Neuron (in vitro differentiated cells): ENCODE results near the gene SNX18.

ENCODE experiments used
- H2AFZ ChIP-seq: one replicate; pipeline ENCODE4 v1.6.1; 2013; ENCODE audit warnings: low read depth, mild to moderate bottlenecking, inconsistent platforms, low read length, moderate library complexity
- H3K27me3 ChIP-seq: one replicate; pipeline ENCODE4 v1.6.1; 2013; ENCODE audit warnings: low read length; ENCODE audit not compliant: insufficient read depth
- H3K36me3 ChIP-seq: one replicate; pipeline ENCODE4 v1.6.1; 2013; ENCODE audit warnings: low read length; ENCODE audit not compliant: insufficient read depth
- H3K4me1 ChIP-seq: one replicate; pipeline ENCODE4 v1.6.1; 2013; ENCODE audit warnings: low read length; ENCODE audit not compliant: insufficient read depth
- H3K4me3 ChIP-seq: 2 replicates; pipeline ENCODE4 v1.5.1; 2013; ENCODE audit warnings: mild to moderate bottlenecking, low read length, moderate library complexity
- H3K9me3 ChIP-seq: one replicate; pipeline ENCODE4 v1.6.1; 2013; ENCODE audit warnings: low read length

The SNX18 gene

GRCh38 chr5:54580997-54581811 lies 63.6 kb downstream of the SNX18 start:
- no peaks in the 10 kb centered on the region for H3K27me3 ChIP-seq
- H3K4me3 ChIP-seq = no peak overlapping the region
- peaks cover 4% of the 10 kb centered on the region for H3K4me1 ChIP-seq
- no peaks in the 10 kb centered on the region for H3K9me3 ChIP-seq
- H2AFZ ChIP-seq = no peak overlapping the region
- no peaks in the 10 kb centered on the region for H3K36me3 ChIP-seq

- no peak overlapping the region for H3K4me3 ChIP-seq
- H3K36me3 ChIP-seq = no peaks in the 10 kb centered on the region
- H3K27me3 ChIP-seq = no peaks in the 10 kb centered on the region
- no peak overlapping the region for H2AFZ ChIP-seq
- H3K9me3 ChIP-seq = no peaks in the 10 kb centered on the region
- H3K4me1 ChIP-seq = peaks cover 4% of the 10 kb centered on the region
Observed at GRCh38 chr5:54581831-54582548, 64.4 kb downstream of the SNX18 start.

- Histone ChIP-seq H3K27me3 (no peaks in the 10 kb centered on the region), H2AFZ (no peak overlapping the region), H3K36me3 (no peaks in the 10 kb centered on the region), H3K4me3 (no peak overlapping the region), H3K9me3 (no peaks in the 10 kb centered on the region), H3K4me1 (no peaks in the 10 kb centered on the region)
Observed at GRCh38 chr5:54586336-54586735, 68.8 kb downstream of the SNX18 start.

- H3K27me3 ChIP-seq = no peaks in the 10 kb centered on the region
- no peak overlapping the region for H2AFZ ChIP-seq
- no peak overlapping the region for H3K4me3 ChIP-seq
- no peaks in the 10 kb centered on the region for H3K36me3 ChIP-seq
- H3K9me3 ChIP-seq = no peaks in the 10 kb centered on the region
- no peaks in the 10 kb centered on the region for H3K4me1 ChIP-seq
Observed at GRCh38 chr5:54589786-54590185, 72.2 kb downstream of the SNX18 start.

- no peaks in the 10 kb centered on the region for H3K4me1 ChIP-seq
- H2AFZ ChIP-seq = no peak overlapping the region
- H3K36me3 ChIP-seq = no peaks in the 10 kb centered on the region
- H3K4me3 ChIP-seq = no peak overlapping the region
- no peaks in the 10 kb centered on the region for H3K27me3 ChIP-seq
- no peaks in the 10 kb centered on the region for H3K9me3 ChIP-seq
Observed at GRCh38 chr5:54590824-54591223, 73.3 kb downstream of the SNX18 start.

- Histone ChIP-seq H3K27me3 (no peaks in the 10 kb centered on the region), H3K9me3 (no peaks in the 10 kb centered on the region), H2AFZ (no peak overlapping the region), H3K4me1 (no peaks in the 10 kb centered on the region), H3K36me3 (no peaks in the 10 kb centered on the region), H3K4me3 (no peak overlapping the region)
Observed at GRCh38 chr5:54593779-54594178, 76.2 kb downstream of the SNX18 start.

GRCh38 chr5:54594181-54594580 lies 76.6 kb downstream of the SNX18 start:
- Histone ChIP-seq H3K36me3 (no peaks in the 10 kb centered on the region), H3K4me3 (no peak overlapping the region), H3K9me3 (no peaks in the 10 kb centered on the region), H2AFZ (no peak overlapping the region), H3K4me1 (no peaks in the 10 kb centered on the region), H3K27me3 (no peaks in the 10 kb centered on the region)

GRCh38 chr5:54595721-54596120 lies 78.2 kb downstream of the SNX18 start:
- H3K4me1 ChIP-seq = no peaks in the 10 kb centered on the region
- no peak overlapping the region for H3K4me3 ChIP-seq
- no peaks in the 10 kb centered on the region for H3K9me3 ChIP-seq
- H3K27me3 ChIP-seq = no peaks in the 10 kb centered on the region
- no peaks in the 10 kb centered on the region for H3K36me3 ChIP-seq
- no peak overlapping the region for H2AFZ ChIP-seq
